H9 (cell line): ENCODE data around the gene RNASET2. TPM values are rescaled to one million over a fixed set of nuclear protein-coding genes. Genes with fewer than 3 reads are reported as not detected.

Experiments
- DNase-seq: peaks from one replicate; pipeline ENCODE4 v3.0.0-alpha.2; 2017
- H2AFZ ChIP-seq: one replicate; pipeline ENCODE4 v1.6.1; 2013; ENCODE audit warnings: mild to moderate bottlenecking, low read length, control low read depth, moderate library complexity
- H2AK5ac ChIP-seq: 2 replicates; pipeline ENCODE4 v1.6.1; 2013; ENCODE audit warnings: low read length, control low read depth, mixed read lengths; ENCODE audit not compliant: insufficient read length
- H2BK120ac ChIP-seq: one replicate; pipeline ENCODE4 v1.6.1; 2013; ENCODE audit warnings: low read depth, mild to moderate bottlenecking, low read length, control low read depth, inconsistent platforms; ENCODE audit not compliant: poor library complexity, severe bottlenecking
- H2BK12ac ChIP-seq: 2 replicates; pipeline ENCODE4 v1.6.1; 2013; ENCODE audit warnings: low read length, control low read depth, mixed read lengths, low read depth; ENCODE audit not compliant: insufficient read length
- H2BK15ac ChIP-seq: 2 replicates; pipeline ENCODE4 v1.6.1; 2013; ENCODE audit warnings: low read depth, low read length, control low read depth
- H2BK20ac ChIP-seq: one replicate; pipeline ENCODE4 v1.6.1; 2013; ENCODE audit warnings: low read depth, mild to moderate bottlenecking, low read length, control low read depth, inconsistent platforms; ENCODE audit not compliant: poor library complexity, severe bottlenecking
- H2BK5ac ChIP-seq: 2 replicates; pipeline ENCODE4 v1.6.1; 2013; ENCODE audit warnings: low read length, control low read depth, mixed read lengths; ENCODE audit not compliant: insufficient read length
- H3K14ac ChIP-seq: 2 replicates; pipeline ENCODE4 v1.6.1; 2013; ENCODE audit warnings: low read length, control low read depth; ENCODE audit not compliant: insufficient read depth
- H3K18ac ChIP-seq: 2 replicates; pipeline ENCODE4 v1.6.1; 2013; ENCODE audit warnings: low read depth, mild to moderate bottlenecking, mixed read lengths, low read length, control low read depth; ENCODE audit not compliant: insufficient read length
- H3K23ac ChIP-seq: 2 replicates; pipeline ENCODE4 v1.6.1; 2013; ENCODE audit warnings: low read length, control low read depth, mixed read lengths, low read depth; ENCODE audit not compliant: insufficient read length
- H3K23me2 ChIP-seq: 2 replicates; pipeline ENCODE4 v1.6.1; 2013; ENCODE audit warnings: low read depth, mild to moderate bottlenecking, mixed read lengths, low read length, control low read depth; ENCODE audit not compliant: insufficient read length, poor library complexity, severe bottlenecking
- H3K27ac ChIP-seq: 2 replicates; pipeline ENCODE4 v1.5.1; 2013; ENCODE audit warnings: low read length, control low read depth, mixed read lengths, low read depth; ENCODE audit not compliant: insufficient read length
- H3K27me3 ChIP-seq: 2 replicates; pipeline ENCODE4 v1.6.1; 2013; ENCODE audit warnings: low read length, control low read depth, inconsistent platforms; ENCODE audit not compliant: insufficient read depth
- H3K4ac ChIP-seq: 2 replicates; pipeline ENCODE4 v1.6.1; 2013; ENCODE audit warnings: low read depth, mild to moderate bottlenecking, control low read depth, inconsistent platforms, low read length, moderate library complexity
- H3K4me1 ChIP-seq: 2 replicates; pipeline ENCODE4 v1.6.1; 2013; ENCODE audit warnings: low read length, control low read depth, inconsistent platforms; ENCODE audit not compliant: insufficient read depth
- H3K4me2 ChIP-seq: 2 replicates; pipeline ENCODE4 v1.6.1; 2013; ENCODE audit warnings: low read length, control low read depth, mixed read lengths; ENCODE audit not compliant: insufficient read length, insufficient read depth
- H3K56ac ChIP-seq: 2 replicates; pipeline ENCODE4 v1.6.1; 2013; ENCODE audit warnings: low read depth, mild to moderate bottlenecking, mixed read lengths, low read length, control low read depth; ENCODE audit not compliant: insufficient read length
- H3K79me1 ChIP-seq: 2 replicates; pipeline ENCODE4 v1.6.1; 2013; ENCODE audit warnings: low read depth, mild to moderate bottlenecking, moderate library complexity, low read length, control low read depth, inconsistent platforms; ENCODE audit not compliant: insufficient read depth, poor library complexity, severe bottlenecking
- H3K79me2 ChIP-seq: 2 replicates; pipeline ENCODE4 v1.6.1; 2013; ENCODE audit warnings: low read length, control low read depth, inconsistent platforms; ENCODE audit not compliant: insufficient read depth
- H3K9ac ChIP-seq: 2 replicates; pipeline ENCODE4 v1.6.1; 2013; ENCODE audit warnings: low read length, control low read depth, mixed read lengths; ENCODE audit not compliant: insufficient read length; ENCODE audit errors: extremely low read depth
- H3K9me3 ChIP-seq: one replicate; pipeline ENCODE4 v1.6.1; 2013; ENCODE audit warnings: low read depth, low read length, inconsistent platforms; ENCODE audit not compliant: control insufficient read depth
- H3T11ph ChIP-seq: one replicate; pipeline ENCODE4 v1.6.1; 2013; ENCODE audit warnings: mild to moderate bottlenecking, low read length, control low read depth, inconsistent platforms
- H4K20me1 ChIP-seq: one replicate; pipeline ENCODE4 v1.6.1; 2013; ENCODE audit not compliant: control insufficient read depth, insufficient read length, insufficient read depth
- H4K5ac ChIP-seq: 2 replicates; pipeline ENCODE4 v1.6.1; 2013; ENCODE audit warnings: low read depth, mild to moderate bottlenecking, mixed read lengths, low read length, control low read depth; ENCODE audit not compliant: insufficient read length
- H4K8ac ChIP-seq: replicated peaks from 2 replicates; pipeline ENCODE4 v1.6.1; 2013; ENCODE audit warnings: low read length, control low read depth, mixed read lengths, low read depth; ENCODE audit not compliant: insufficient read length
- H4K91ac ChIP-seq: 2 replicates; pipeline ENCODE4 v1.6.1; 2013; ENCODE audit warnings: low read depth, mild to moderate bottlenecking, moderate library complexity, mixed read lengths, low read length, control low read depth; ENCODE audit not compliant: insufficient read length
- H3K27ac Mint-ChIP-seq, 3 experiments: 2 replicates in 2 of 3; 3 replicates in 1 of 3; pipeline ENCODE4 v1.8.0; 2020 to 2021; ENCODE audit warnings: mixed read lengths in 3 of 3, mild to moderate bottlenecking in 1 of 3, moderate library complexity in 1 of 3
- H3K27me3 Mint-ChIP-seq: 2 replicates; pipeline ENCODE4 v1.8.0; 2021; ENCODE audit warnings: low read depth, mild to moderate bottlenecking, moderate library complexity, mixed read lengths
- H3K36me3 Mint-ChIP-seq, 3 experiments: 2 replicates in 2 of 3; 3 replicates in 1 of 3; pipeline ENCODE4 v1.8.0; 2020 to 2021; ENCODE audit warnings: low read depth in 3 of 3, mixed read lengths in 3 of 3; ENCODE audit not compliant: insufficient read depth in 1 of 3
- H3K4me1 Mint-ChIP-seq, 2 experiments: 2 replicates each; pipeline ENCODE4 v1.8.0; 2020; ENCODE audit warnings: mixed read lengths in 2 of 2
- H3K4me3 Mint-ChIP-seq, 2 experiments: 2 replicates in 1 of 2; 3 replicates in 1 of 2; pipeline ENCODE4 v1.8.0; 2020 to 2021; ENCODE audit warnings: mild to moderate bottlenecking in 2 of 2, mixed read lengths in 2 of 2, moderate library complexity in 1 of 2
- H3K9me3 Mint-ChIP-seq, 2 experiments: 2 replicates in 1 of 2; 3 replicates in 1 of 2; pipeline ENCODE4 v1.8.0; 2020; ENCODE audit warnings: mild to moderate bottlenecking in 2 of 2, mixed read lengths in 2 of 2, moderate library complexity in 1 of 2
- WGBS: extraction: QIAGEN DNeasy Blood & Tissue Kit; methylation state at CpG from one replicate; pipeline ENCODE4 v1.1.7; 2013; ENCODE audit warnings: missing lambda C conversion rate, low lambda C conversion rate, mixed read lengths; ENCODE audit not compliant: insufficient read length; ENCODE audit errors: extremely low coverage; 5-methylcytosine and 5-hydroxymethylcytosine counted together
- total RNA-seq: library from RNA; stranded (reverse); gene quantifications from 2 replicates; pipeline ENCODE4 v1.2.1, GENCODE V29; 2021
- TF ChIP-seq, protein P1 (sequence below): fragments of 200-600 bp; sonication (generic); conservative IDR thresholded peaks from 3 replicates; pipeline ENCODE4 v1.8.0; 2021; ENCODE audit warnings: antibody characterized with exemption, mild to moderate bottlenecking

Gene RNASET2
- total RNA-seq, 1 experiment from 2014 or later = 28.2 TPM

DNA sequence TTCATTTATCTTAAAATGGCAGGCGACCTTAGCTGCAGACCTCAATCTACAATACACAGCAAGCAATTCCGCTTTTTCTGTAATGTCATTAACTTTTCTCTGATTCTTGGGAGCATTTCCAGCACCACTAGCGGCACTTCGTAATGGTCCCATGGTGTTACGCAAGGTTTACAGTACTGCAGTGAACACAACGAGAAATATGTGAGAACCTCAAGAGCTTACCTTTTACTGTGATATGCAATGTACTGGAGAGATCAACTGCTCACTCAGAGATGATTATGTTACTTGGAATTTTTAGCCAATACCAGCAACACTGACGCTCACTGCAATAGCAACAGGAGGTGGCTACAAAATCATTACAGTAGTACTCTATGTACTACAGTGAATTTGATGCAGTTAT is 40.1 kb upstream of the RNASET2 start:
- H3K9ac ChIP-seq = no peak overlapping the region
- no peak overlapping the region for H4K8ac ChIP-seq
- H3K4me2 ChIP-seq = no peak overlapping the region
- H3T11ph ChIP-seq = no peak overlapping the region
- no peak overlapping the region for H2BK20ac ChIP-seq
- peaks cover 21 to 28% of the 10 kb centered on the region in 2 experiments for H3K4me1 Mint-ChIP-seq
- no peak overlapping the region for H3K4me3 Mint-ChIP-seq
- no peak overlapping the region for H2BK15ac ChIP-seq
- H3K79me1 ChIP-seq = peaks cover 6% of the 10 kb centered on the region
- H2AK5ac ChIP-seq = no peak overlapping the region
- H3K79me2 ChIP-seq = peaks cover 11% of the 10 kb centered on the region; the same call in 1 of the 2 replicates
- no peak for DNase-seq
- no peak overlapping the region for H3K14ac ChIP-seq
- peaks cover 8% of the 10 kb centered on the region for H3K23me2 ChIP-seq
- no peaks in the 10 kb centered on the region for H3K27me3 ChIP-seq
- peaks cover 3 to 4% of the 10 kb centered on the region in 2 experiments; a peak in 3 of 5 replicates for H3K9me3 Mint-ChIP-seq
- H4K91ac ChIP-seq = no peak overlapping the region
- H3K27ac ChIP-seq = no peak overlapping the region
- H3K23ac ChIP-seq = no peak overlapping the region
- H4K5ac ChIP-seq = no peak overlapping the region
- no peak overlapping the region for H3K4ac ChIP-seq
- H3K18ac ChIP-seq = no peak overlapping the region
- H3K9me3 ChIP-seq = no peaks in the 10 kb centered on the region
- no peak overlapping the region for H3K56ac ChIP-seq
- no peak overlapping the region for H3K27ac Mint-ChIP-seq
- H3K27me3 Mint-ChIP-seq = no peaks in the 10 kb centered on the region
- no peak overlapping the region for H2BK12ac ChIP-seq
- peaks cover 25 to 42% (median 33%) of the 10 kb centered on the region in 3 experiments for H3K36me3 Mint-ChIP-seq
- no peaks in the 10 kb centered on the region for H4K20me1 ChIP-seq
- no CpG with 5 or more reads among the region's 7 CpGs for WGBS
- no peak overlapping the region for H2BK5ac ChIP-seq
- peaks cover 4% of the 10 kb centered on the region; the same call in 1 of the 2 replicates for H3K4me1 ChIP-seq
- H2BK120ac ChIP-seq = no peak overlapping the region
- TF ChIP-seq, protein P1, sequence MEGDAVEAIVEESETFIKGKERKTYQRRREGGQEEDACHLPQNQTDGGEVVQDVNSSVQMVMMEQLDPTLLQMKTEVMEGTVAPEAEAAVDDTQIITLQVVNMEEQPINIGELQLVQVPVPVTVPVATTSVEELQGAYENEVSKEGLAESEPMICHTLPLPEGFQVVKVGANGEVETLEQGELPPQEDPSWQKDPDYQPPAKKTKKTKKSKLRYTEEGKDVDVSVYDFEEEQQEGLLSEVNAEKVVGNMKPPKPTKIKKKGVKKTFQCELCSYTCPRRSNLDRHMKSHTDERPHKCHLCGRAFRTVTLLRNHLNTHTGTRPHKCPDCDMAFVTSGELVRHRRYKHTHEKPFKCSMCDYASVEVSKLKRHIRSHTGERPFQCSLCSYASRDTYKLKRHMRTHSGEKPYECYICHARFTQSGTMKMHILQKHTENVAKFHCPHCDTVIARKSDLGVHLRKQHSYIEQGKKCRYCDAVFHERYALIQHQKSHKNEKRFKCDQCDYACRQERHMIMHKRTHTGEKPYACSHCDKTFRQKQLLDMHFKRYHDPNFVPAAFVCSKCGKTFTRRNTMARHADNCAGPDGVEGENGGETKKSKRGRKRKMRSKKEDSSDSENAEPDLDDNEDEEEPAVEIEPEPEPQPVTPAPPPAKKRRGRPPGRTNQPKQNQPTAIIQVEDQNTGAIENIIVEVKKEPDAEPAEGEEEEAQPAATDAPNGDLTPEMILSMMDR = no peak
- no peak overlapping the region for H2AFZ ChIP-seq
